H9 (cell line): ENCODE data around the gene CPNE7. TPM values are rescaled to one million over a fixed set of nuclear protein-coding genes. Genes with fewer than 3 reads are reported as not detected.

Experiments used
- DNase-seq: peaks from one replicate; pipeline ENCODE4 v3.0.0-alpha.2; 2017
- H2AFZ ChIP-seq: one replicate; pipeline ENCODE4 v1.6.1; 2013; ENCODE audit warnings: mild to moderate bottlenecking, low read length, control low read depth, moderate library complexity
- H2AK5ac ChIP-seq: 2 replicates; pipeline ENCODE4 v1.6.1; 2013; ENCODE audit warnings: low read length, control low read depth, mixed read lengths; ENCODE audit not compliant: insufficient read length
- H2BK120ac ChIP-seq: one replicate; pipeline ENCODE4 v1.6.1; 2013; ENCODE audit warnings: low read depth, mild to moderate bottlenecking, low read length, control low read depth, inconsistent platforms; ENCODE audit not compliant: poor library complexity, severe bottlenecking
- H2BK12ac ChIP-seq: 2 replicates; pipeline ENCODE4 v1.6.1; 2013; ENCODE audit warnings: low read length, control low read depth, mixed read lengths, low read depth; ENCODE audit not compliant: insufficient read length
- H2BK15ac ChIP-seq: 2 replicates; pipeline ENCODE4 v1.6.1; 2013; ENCODE audit warnings: low read depth, low read length, control low read depth
- H2BK20ac ChIP-seq: one replicate; pipeline ENCODE4 v1.6.1; 2013; ENCODE audit warnings: low read depth, mild to moderate bottlenecking, low read length, control low read depth, inconsistent platforms; ENCODE audit not compliant: poor library complexity, severe bottlenecking
- H2BK5ac ChIP-seq: 2 replicates; pipeline ENCODE4 v1.6.1; 2013; ENCODE audit warnings: low read length, control low read depth, mixed read lengths; ENCODE audit not compliant: insufficient read length
- H3K14ac ChIP-seq: 2 replicates; pipeline ENCODE4 v1.6.1; 2013; ENCODE audit warnings: low read length, control low read depth; ENCODE audit not compliant: insufficient read depth
- H3K18ac ChIP-seq: 2 replicates; pipeline ENCODE4 v1.6.1; 2013; ENCODE audit warnings: low read depth, mild to moderate bottlenecking, mixed read lengths, low read length, control low read depth; ENCODE audit not compliant: insufficient read length
- H3K23ac ChIP-seq: 2 replicates; pipeline ENCODE4 v1.6.1; 2013; ENCODE audit warnings: low read length, control low read depth, mixed read lengths, low read depth; ENCODE audit not compliant: insufficient read length
- H3K23me2 ChIP-seq: 2 replicates; pipeline ENCODE4 v1.6.1; 2013; ENCODE audit warnings: low read depth, mild to moderate bottlenecking, mixed read lengths, low read length, control low read depth; ENCODE audit not compliant: insufficient read length, poor library complexity, severe bottlenecking
- H3K27ac ChIP-seq: 2 replicates; pipeline ENCODE4 v1.5.1; 2013; ENCODE audit warnings: low read length, control low read depth, mixed read lengths, low read depth; ENCODE audit not compliant: insufficient read length
- H3K27me3 ChIP-seq: 2 replicates; pipeline ENCODE4 v1.6.1; 2013; ENCODE audit warnings: low read length, control low read depth, inconsistent platforms; ENCODE audit not compliant: insufficient read depth
- H3K4ac ChIP-seq: 2 replicates; pipeline ENCODE4 v1.6.1; 2013; ENCODE audit warnings: low read depth, mild to moderate bottlenecking, control low read depth, inconsistent platforms, low read length, moderate library complexity
- H3K4me1 ChIP-seq: 2 replicates; pipeline ENCODE4 v1.6.1; 2013; ENCODE audit warnings: low read length, control low read depth, inconsistent platforms; ENCODE audit not compliant: insufficient read depth
- H3K4me2 ChIP-seq: 2 replicates; pipeline ENCODE4 v1.6.1; 2013; ENCODE audit warnings: low read length, control low read depth, mixed read lengths; ENCODE audit not compliant: insufficient read length, insufficient read depth
- H3K56ac ChIP-seq: 2 replicates; pipeline ENCODE4 v1.6.1; 2013; ENCODE audit warnings: low read depth, mild to moderate bottlenecking, mixed read lengths, low read length, control low read depth; ENCODE audit not compliant: insufficient read length
- H3K79me1 ChIP-seq: 2 replicates; pipeline ENCODE4 v1.6.1; 2013; ENCODE audit warnings: low read depth, mild to moderate bottlenecking, moderate library complexity, low read length, control low read depth, inconsistent platforms; ENCODE audit not compliant: insufficient read depth, poor library complexity, severe bottlenecking
- H3K79me2 ChIP-seq: 2 replicates; pipeline ENCODE4 v1.6.1; 2013; ENCODE audit warnings: low read length, control low read depth, inconsistent platforms; ENCODE audit not compliant: insufficient read depth
- H3K9ac ChIP-seq: 2 replicates; pipeline ENCODE4 v1.6.1; 2013; ENCODE audit warnings: low read length, control low read depth, mixed read lengths; ENCODE audit not compliant: insufficient read length; ENCODE audit errors: extremely low read depth
- H3K9me3 ChIP-seq: one replicate; pipeline ENCODE4 v1.6.1; 2013; ENCODE audit warnings: low read depth, low read length, inconsistent platforms; ENCODE audit not compliant: control insufficient read depth
- H3T11ph ChIP-seq: one replicate; pipeline ENCODE4 v1.6.1; 2013; ENCODE audit warnings: mild to moderate bottlenecking, low read length, control low read depth, inconsistent platforms
- H4K20me1 ChIP-seq: one replicate; pipeline ENCODE4 v1.6.1; 2013; ENCODE audit not compliant: control insufficient read depth, insufficient read length, insufficient read depth
- H4K5ac ChIP-seq: 2 replicates; pipeline ENCODE4 v1.6.1; 2013; ENCODE audit warnings: low read depth, mild to moderate bottlenecking, mixed read lengths, low read length, control low read depth; ENCODE audit not compliant: insufficient read length
- H4K8ac ChIP-seq: replicated peaks from 2 replicates; pipeline ENCODE4 v1.6.1; 2013; ENCODE audit warnings: low read length, control low read depth, mixed read lengths, low read depth; ENCODE audit not compliant: insufficient read length
- H4K91ac ChIP-seq: 2 replicates; pipeline ENCODE4 v1.6.1; 2013; ENCODE audit warnings: low read depth, mild to moderate bottlenecking, moderate library complexity, mixed read lengths, low read length, control low read depth; ENCODE audit not compliant: insufficient read length
- H3K27ac Mint-ChIP-seq, 3 experiments: 2 replicates in 2 of 3; 3 replicates in 1 of 3; pipeline ENCODE4 v1.8.0; 2020 to 2021; ENCODE audit warnings: mixed read lengths in 3 of 3, mild to moderate bottlenecking in 1 of 3, moderate library complexity in 1 of 3
- H3K27me3 Mint-ChIP-seq: 2 replicates; pipeline ENCODE4 v1.8.0; 2021; ENCODE audit warnings: low read depth, mild to moderate bottlenecking, moderate library complexity, mixed read lengths
- H3K36me3 Mint-ChIP-seq, 3 experiments: 2 replicates in 2 of 3; 3 replicates in 1 of 3; pipeline ENCODE4 v1.8.0; 2020 to 2021; ENCODE audit warnings: low read depth in 3 of 3, mixed read lengths in 3 of 3; ENCODE audit not compliant: insufficient read depth in 1 of 3
- H3K4me1 Mint-ChIP-seq, 2 experiments: 2 replicates each; pipeline ENCODE4 v1.8.0; 2020; ENCODE audit warnings: mixed read lengths in 2 of 2
- H3K4me3 Mint-ChIP-seq, 2 experiments: 2 replicates in 1 of 2; 3 replicates in 1 of 2; pipeline ENCODE4 v1.8.0; 2020 to 2021; ENCODE audit warnings: mild to moderate bottlenecking in 2 of 2, mixed read lengths in 2 of 2, moderate library complexity in 1 of 2
- H3K9me3 Mint-ChIP-seq, 2 experiments: 2 replicates in 1 of 2; 3 replicates in 1 of 2; pipeline ENCODE4 v1.8.0; 2020; ENCODE audit warnings: mild to moderate bottlenecking in 2 of 2, mixed read lengths in 2 of 2, moderate library complexity in 1 of 2
- CTCF ChIP-seq: fragments of 200-600 bp; sonication (generic); conservative IDR thresholded peaks from 3 replicates; pipeline ENCODE4 v1.8.0; 2021; ENCODE audit warnings: antibody characterized with exemption, mild to moderate bottlenecking
- WGBS: extraction: QIAGEN DNeasy Blood & Tissue Kit; methylation state at CpG from one replicate; pipeline ENCODE4 v1.1.7; 2013; ENCODE audit warnings: missing lambda C conversion rate, low lambda C conversion rate, mixed read lengths; ENCODE audit not compliant: insufficient read length; ENCODE audit errors: extremely low coverage; 5-methylcytosine and 5-hydroxymethylcytosine counted together
- total RNA-seq: library from RNA; stranded (reverse); gene quantifications from 2 replicates; pipeline ENCODE4 v1.2.1, GENCODE V29; 2021

CPNE7 gene
- total RNA-seq, 1 experiment from 2014 or later: 23.4 TPM

GRCh38 chr16:89612415-89613166 lies 37.0 kb downstream of the CPNE7 start:
- H3K23ac ChIP-seq: no peak overlapping the region
- WGBS: no CpG with 5 or more reads among the region's 20 CpGs
- H3K14ac ChIP-seq: no peak overlapping the region
- DNase-seq: no peak
- no peak overlapping the region for H4K91ac ChIP-seq
- no peak overlapping the region for H2AK5ac ChIP-seq
- no peaks in the 10 kb centered on the region for H3K79me1 ChIP-seq
- no peaks in the 10 kb centered on the region for H3K79me2 ChIP-seq
- no peak overlapping the region for H2BK20ac ChIP-seq
- Mint-ChIP-seq H3K9me3 (peaks cover 0 to 2% of the 10 kb centered on the region in 2 experiments; a peak in 1 of 5 replicates), H3K4me1 (peaks cover 6 to 14% of the 10 kb centered on the region in 2 experiments), H3K36me3 (peaks cover 0 to 5% (median 3%) of the 10 kb centered on the region in 3 experiments; a peak in 3 of 7 replicates), H3K27ac (no peak overlapping the region; a peak in 1 of 7 replicates), H3K27me3 (peaks cover 3% of the 10 kb centered on the region), H3K4me3 (peak overlapping the region in 1 of 2 experiments; percentile 65; a peak in 1 of 5 replicates)
- H2BK12ac ChIP-seq: no peak overlapping the region
- no peak overlapping the region for H2AFZ ChIP-seq
- no peak overlapping the region for H2BK15ac ChIP-seq
- no peak for TF ChIP-seq CTCF
- no peaks in the 10 kb centered on the region for H3K27me3 ChIP-seq
- no peak overlapping the region for H2BK5ac ChIP-seq
- H3K9ac ChIP-seq: no peak overlapping the region
- H3K18ac ChIP-seq: no peak overlapping the region
- H3K4me1 ChIP-seq: no peaks in the 10 kb centered on the region; the same call in 1 of the 2 replicates
- H3K4me2 ChIP-seq: no peak overlapping the region
- H3K56ac ChIP-seq: no peak overlapping the region
- H3K27ac ChIP-seq: no peak overlapping the region
- H2BK120ac ChIP-seq: no peak overlapping the region
- H4K5ac ChIP-seq: no peak overlapping the region
- H3T11ph ChIP-seq: no peak overlapping the region
- no peaks in the 10 kb centered on the region for H4K20me1 ChIP-seq
- no peak overlapping the region for H4K8ac ChIP-seq
- H3K23me2 ChIP-seq: peaks cover 2% of the 10 kb centered on the region
- no peak overlapping the region for H3K4ac ChIP-seq
- no peaks in the 10 kb centered on the region for H3K9me3 ChIP-seq
